ENCODE measurements around the gene CTCFL.

DNA sequence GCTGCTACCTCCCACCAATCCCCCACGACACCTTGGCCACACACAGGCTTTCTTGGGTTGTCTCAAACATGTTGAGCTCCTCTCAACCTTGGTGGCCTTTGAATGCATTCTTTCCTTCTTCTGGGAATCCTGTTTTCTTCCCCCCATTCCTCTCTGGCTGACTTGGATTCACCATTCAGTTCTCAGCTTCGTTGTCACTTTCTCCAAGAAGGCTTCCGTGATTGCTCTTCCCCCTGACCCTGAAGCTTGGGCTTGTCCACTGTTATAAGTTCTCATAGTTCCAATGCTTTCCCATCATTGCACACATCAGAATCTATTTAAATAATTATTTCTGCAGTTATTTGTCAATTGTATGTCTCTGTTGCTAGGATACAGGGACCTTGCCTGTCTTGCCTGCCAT is 69.6 kb downstream of the CTCFL start:
- no peak for TF ChIP-seq POLR2AphosphoS5 (IDR thresholded peaks at IDR 0.05; ENCODE audit: low read depth, low read length)
- TF ChIP-seq TAF1 (IDR thresholded peaks at IDR 0.05; ENCODE audit: borderline replicate concordance, insufficient read depth, low read length), result no peak
- TF ChIP-seq REST (IDR thresholded peaks at IDR 0.05; ENCODE audit: insufficient read depth in 1 of 2, low read depth in 2 of 2, low read length in 2 of 2), result no peak
- no peak for TF ChIP-seq FOXP2 (optimal IDR thresholded peaks at IDR 0.05; ENCODE audit: borderline replicate concordance, extremely low read depth, extremely low read length, insufficient read depth)
- no peak for TF ChIP-seq SIN3A (IDR thresholded peaks at IDR 0.05; ENCODE audit: borderline replicate concordance, insufficient read depth, low read length)

All from PFSK-1 (cell line).